Tibial artery (tissue), 4 donors: ENCODE results near the gene SAXO1.

ENCODE experiments used
- DNase-seq, 2 donors: peaks; one replicate each; pipeline ENCODE4 v3.0.0-alpha.2; 2019
- H3K27ac ChIP-seq, 2 donors: fragments of 200-600 bp; sonication (generic) in 1 of 2; 1 replicate in 1 of 2; 2 replicates in 1 of 2; pipeline ENCODE4 v1.5.1; 2018 to 2019; ENCODE audit warnings: mild to moderate bottlenecking in 1 of 2
- H3K27me3 ChIP-seq, 2 donors: fragments of 200-600 bp; sonication (generic) in 1 of 2; one replicate each; pipeline versions ENCODE4 v1.5.1 to v1.6.0; 2016 to 2019
- H3K36me3 ChIP-seq, 3 donors: fragments of 200-600 bp; sonication (generic) in 2 of 3; one replicate each; pipeline ENCODE4 v1.5.1; 2016 to 2019; ENCODE audit warnings: mild to moderate bottlenecking in 2 of 3
- H3K4me1 ChIP-seq, 4 donors: fragments of 200-600 bp; sonication (generic) in 2 of 4; 1 replicate in 3 of 4; 2 replicates in 1 of 4; pipeline ENCODE4 v1.5.1; 2016 to 2019
- H3K4me3 ChIP-seq, 2 donors: fragments of 200-600 bp; sonication (generic) in 1 of 2; 1 replicate in 1 of 2; 2 replicates in 1 of 2; pipeline ENCODE4 v1.5.1; 2018 to 2019; ENCODE audit warnings: mild to moderate bottlenecking in 2 of 2
- H3K9me3 ChIP-seq, 3 donors: fragments of 200-600 bp; sonication (generic) in 1 of 3; one replicate each; pipeline ENCODE4 v1.5.1; 2016 to 2019
- intact Hi-C: fragments of 100-400 bp; cut with DNase I; formaldehyde crosslinking; loops from one replicate; pipeline ENCODE4 v1.15.0; 2023; ENCODE audit warnings: low total_unique reads
- TF ChIP-seq, protein P1 (sequence below), 2 experiments: fragments of 200-600 bp in 1 of 2; fragments of 450-650 bp in 1 of 2; IDR thresholded peaks; one replicate each; pipeline ENCODE4 v1.5.1; 2017 to 2019; ENCODE audit warnings: antibody characterized with exemption in 2 of 2, mild to moderate bottlenecking in 1 of 2, moderate library complexity in 1 of 2

SAXO1 gene

GRCh38 chr9:19049917-19050636, 17.1 kb upstream of the SAXO1 start:
- no peaks in the 10 kb centered on the region for H3K9me3 ChIP-seq
- intact Hi-C loops, result loop anchor here (10.0 kb wide), 2 partner anchors 55 to 405 kb away; partner anchors contain the start of gene HAUS6
- H3K27ac ChIP-seq, result peak overlapping the region; percentile 96 to 97
- no peak for DNase-seq
- TF ChIP-seq, protein P1, sequence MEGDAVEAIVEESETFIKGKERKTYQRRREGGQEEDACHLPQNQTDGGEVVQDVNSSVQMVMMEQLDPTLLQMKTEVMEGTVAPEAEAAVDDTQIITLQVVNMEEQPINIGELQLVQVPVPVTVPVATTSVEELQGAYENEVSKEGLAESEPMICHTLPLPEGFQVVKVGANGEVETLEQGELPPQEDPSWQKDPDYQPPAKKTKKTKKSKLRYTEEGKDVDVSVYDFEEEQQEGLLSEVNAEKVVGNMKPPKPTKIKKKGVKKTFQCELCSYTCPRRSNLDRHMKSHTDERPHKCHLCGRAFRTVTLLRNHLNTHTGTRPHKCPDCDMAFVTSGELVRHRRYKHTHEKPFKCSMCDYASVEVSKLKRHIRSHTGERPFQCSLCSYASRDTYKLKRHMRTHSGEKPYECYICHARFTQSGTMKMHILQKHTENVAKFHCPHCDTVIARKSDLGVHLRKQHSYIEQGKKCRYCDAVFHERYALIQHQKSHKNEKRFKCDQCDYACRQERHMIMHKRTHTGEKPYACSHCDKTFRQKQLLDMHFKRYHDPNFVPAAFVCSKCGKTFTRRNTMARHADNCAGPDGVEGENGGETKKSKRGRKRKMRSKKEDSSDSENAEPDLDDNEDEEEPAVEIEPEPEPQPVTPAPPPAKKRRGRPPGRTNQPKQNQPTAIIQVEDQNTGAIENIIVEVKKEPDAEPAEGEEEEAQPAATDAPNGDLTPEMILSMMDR (IDR thresholded peaks at IDR 0.05), result no peak
- H3K4me1 ChIP-seq, result peaks cover 5 to 39% (median 16%) of the 10 kb centered on the region in 4 donors
- no peaks in the 10 kb centered on the region for H3K27me3 ChIP-seq
- H3K36me3 ChIP-seq, result peaks cover 0 to 6% (median 3%) of the 10 kb centered on the region in 3 donors
- H3K4me3 ChIP-seq, result peak overlapping the region; percentile 79 to 82

DNA sequence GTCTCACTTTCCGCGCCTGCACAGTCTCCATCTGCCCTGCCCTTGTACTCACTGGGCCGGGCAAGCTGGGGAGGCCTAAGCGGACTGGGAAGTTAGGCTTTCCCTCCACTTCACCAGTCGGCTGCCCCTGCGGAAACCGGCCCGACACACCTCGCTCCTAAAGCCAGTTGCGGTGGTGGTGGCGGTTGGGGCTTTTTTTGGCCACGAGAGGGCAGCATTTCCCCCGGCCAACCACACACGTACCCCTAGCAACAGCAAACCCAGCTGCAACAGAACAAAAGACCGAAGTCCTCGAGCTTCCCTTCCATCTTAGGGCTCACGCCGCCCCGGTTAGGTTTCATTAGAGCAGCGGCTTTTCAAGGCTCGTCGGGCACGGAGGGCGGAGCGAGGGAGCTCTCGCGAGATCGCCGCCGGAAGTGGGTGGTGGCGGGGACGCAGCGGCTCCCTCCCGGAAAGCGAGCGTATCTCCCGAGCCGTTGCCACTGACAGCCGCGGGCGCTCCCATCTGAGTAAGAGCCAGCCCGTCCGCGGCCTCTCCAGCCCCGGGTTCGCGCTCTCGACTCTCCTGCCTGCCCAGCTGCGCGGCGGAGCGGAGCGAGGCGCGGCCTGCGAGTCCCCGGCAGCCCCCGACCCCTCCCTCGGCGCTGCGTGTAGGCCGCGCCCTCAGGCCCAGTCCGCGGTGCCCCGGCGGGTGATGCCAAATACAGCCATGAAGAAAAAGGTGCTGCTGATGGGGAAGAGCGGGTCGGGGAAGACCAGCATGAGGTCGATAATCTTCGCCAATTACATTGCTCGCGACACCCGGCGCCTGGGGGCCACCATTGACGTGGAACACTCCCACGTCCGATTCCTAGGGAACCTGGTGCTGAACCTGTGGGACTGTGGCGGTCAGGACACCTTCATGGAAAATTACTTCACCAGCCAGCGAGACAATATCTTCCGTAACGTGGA, 16.2 kb upstream of the SAXO1 start, which contains the start of gene RRAGA:
TSS of gene RRAGA (plus strand) at position 462 of the 951 bp plus-strand sequence. CDS start at position 695, 233 bp downstream.
- no peaks in the 10 kb centered on the region for H3K27me3 ChIP-seq
- H3K36me3 ChIP-seq, result peaks cover 0 to 6% (median 3%) of the 10 kb centered on the region in 3 donors
- no peaks in the 10 kb centered on the region for H3K9me3 ChIP-seq
- intact Hi-C loops, result loop anchor here (10.0 kb wide), 2 partner anchors 56 to 406 kb away; partner anchors contain the start of gene HAUS6
- peak within 1 kb of the TSS; percentile 96 to 97 for H3K27ac ChIP-seq
- H3K4me1 ChIP-seq, result peaks cover 5 to 39% (median 16%) of the 10 kb centered on the region in 4 donors
- peak within 1 kb of the TSS; percentile 79 to 82 for H3K4me3 ChIP-seq
- peak; percentile 91 to 96 for DNase-seq
- TF ChIP-seq, protein P1 (IDR thresholded peaks at IDR 0.05), result peak; percentile 84 to 93

DNA sequence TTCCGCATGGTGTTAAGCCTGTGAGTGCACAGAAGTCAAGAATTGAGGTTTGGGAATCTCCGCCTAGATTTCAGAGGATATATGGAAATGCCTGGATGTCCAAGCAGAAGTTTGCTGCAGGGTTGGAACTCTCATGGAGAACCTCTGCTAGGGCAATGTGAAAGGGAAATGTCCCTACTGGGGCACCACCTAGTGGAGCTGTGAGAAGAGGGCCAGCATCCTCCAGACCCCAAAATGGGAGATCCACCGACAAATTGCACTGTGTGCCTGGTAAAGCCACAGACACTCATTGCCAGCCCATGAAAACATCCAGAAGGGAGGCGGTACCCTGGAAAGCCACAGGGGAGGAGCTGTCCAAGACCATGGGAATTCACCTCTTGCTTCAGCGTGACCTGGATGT, 3.6 kb upstream of the SAXO1 start:
- H3K4me3 ChIP-seq, result no peak overlapping the region
- no peaks in the 10 kb centered on the region for H3K9me3 ChIP-seq
- H3K36me3 ChIP-seq, result no peaks in the 10 kb centered on the region
- intact Hi-C loops, result no loop called here
- H3K4me1 ChIP-seq, result no peaks in the 10 kb centered on the region
- no peak overlapping the region for H3K27ac ChIP-seq
- no peaks in the 10 kb centered on the region for H3K27me3 ChIP-seq
- no peak for DNase-seq
- TF ChIP-seq, protein P1 (IDR thresholded peaks at IDR 0.05), result no peak

GRCh38 chr9:19032406-19032805, 603 bp downstream of the SAXO1 start:
- no peak overlapping the region for H3K27ac ChIP-seq
- H3K36me3 ChIP-seq, result no peaks in the 10 kb centered on the region
- no peak for DNase-seq
- H3K4me1 ChIP-seq, result no peaks in the 10 kb centered on the region
- H3K27me3 ChIP-seq, result peaks cover 0 to 7% of the 10 kb centered on the region in 2 donors
- H3K9me3 ChIP-seq, result no peaks in the 10 kb centered on the region
- TF ChIP-seq, protein P1 (IDR thresholded peaks at IDR 0.05), result no peak
- intact Hi-C loops, result no loop called here
- no peak overlapping the region for H3K4me3 ChIP-seq

GRCh38 chr9:19030899-19031298, 2.1 kb downstream of the SAXO1 start:
- Histone ChIP-seq H3K27ac (no peak overlapping the region), H3K4me1 (no peaks in the 10 kb centered on the region), H3K4me3 (no peak overlapping the region), H3K36me3 (no peaks in the 10 kb centered on the region), H3K9me3 (no peaks in the 10 kb centered on the region), H3K27me3 (peaks cover 0 to 7% of the 10 kb centered on the region in 2 donors)
- DNase-seq, result no peak
- TF ChIP-seq, protein P1 (IDR thresholded peaks at IDR 0.05), result no peak
- intact Hi-C loops, result no loop called here
